ENCODE results near the gene P2RY6.

DNA sequence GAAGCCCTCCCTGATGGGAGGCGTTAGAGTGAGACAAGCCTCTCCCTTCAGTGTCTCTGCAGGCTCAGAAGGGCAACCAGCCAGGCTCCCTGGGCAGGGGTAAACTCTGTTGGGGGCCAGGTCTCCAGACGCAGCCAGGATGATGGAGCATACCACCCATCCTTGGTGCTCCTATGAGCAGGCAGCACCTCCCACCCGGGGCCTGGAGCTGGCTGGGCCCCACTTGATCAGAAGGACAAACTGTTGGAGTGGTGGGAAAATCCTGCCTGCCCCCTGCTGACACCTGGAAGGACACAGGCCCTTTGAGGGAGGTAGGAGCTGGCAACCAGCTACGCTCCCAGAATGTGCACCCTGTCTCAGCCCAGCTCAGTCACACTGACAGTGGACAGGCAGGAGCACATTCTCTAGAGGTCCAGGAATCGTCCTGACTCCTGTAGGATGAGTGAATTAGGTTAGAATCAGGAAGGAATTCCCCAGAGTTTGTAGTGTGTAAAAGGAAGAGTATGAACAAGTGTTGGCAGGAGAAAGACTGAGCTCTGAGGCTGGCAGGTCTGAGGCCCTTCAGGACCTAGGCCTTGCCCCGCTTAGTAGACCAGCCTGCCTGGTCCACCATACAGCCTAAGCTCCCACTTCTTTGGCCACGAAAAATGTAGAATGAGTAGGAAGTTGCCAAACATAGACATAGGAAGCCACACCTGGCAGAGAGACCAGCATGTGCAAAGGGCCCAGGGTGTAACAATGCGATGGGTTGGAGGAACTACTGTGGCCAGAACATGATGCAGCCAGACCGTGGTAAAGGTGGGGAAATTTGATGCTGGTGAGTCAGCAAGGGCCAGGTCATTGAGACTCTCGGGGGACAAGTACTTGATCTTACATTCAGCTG, 55.0 kb downstream of the P2RY6 start:
- no peak for TF ChIP-seq EZH2 (IDR thresholded peaks at IDR 0.05; ENCODE audit: borderline replicate concordance, low read depth, low read length, severe bottlenecking)
- no peak for TF ChIP-seq CTCF (IDR thresholded peaks at IDR 0.05; ENCODE audit: borderline replicate concordance, extremely low read depth, low read length, poor library complexity, severe bottlenecking)

All from DND-41 (cell line).